Stimulated activated CD4-positive, alpha-beta T cell treated with anti-CD3 and anti-CD28 coated beads, TNF-alpha, amount 100 ng/mL, for 1 hour (primary cell): ENCODE measurements around the gene ATP8B2.
"Not testable (repeated sequence)": the region's sequence is repeated elsewhere in the genome, so short reads cannot be mapped to it uniquely, and the experiment has no call there.

Source experiments
- DNase-seq, 3 donors: peaks; one replicate each; pipeline ENCODE4 v3.0.0-alpha.2; 2020; ENCODE audit warnings: low read depth in 3 of 3, low spot score in 1 of 3

ATP8B2 gene, protein sequence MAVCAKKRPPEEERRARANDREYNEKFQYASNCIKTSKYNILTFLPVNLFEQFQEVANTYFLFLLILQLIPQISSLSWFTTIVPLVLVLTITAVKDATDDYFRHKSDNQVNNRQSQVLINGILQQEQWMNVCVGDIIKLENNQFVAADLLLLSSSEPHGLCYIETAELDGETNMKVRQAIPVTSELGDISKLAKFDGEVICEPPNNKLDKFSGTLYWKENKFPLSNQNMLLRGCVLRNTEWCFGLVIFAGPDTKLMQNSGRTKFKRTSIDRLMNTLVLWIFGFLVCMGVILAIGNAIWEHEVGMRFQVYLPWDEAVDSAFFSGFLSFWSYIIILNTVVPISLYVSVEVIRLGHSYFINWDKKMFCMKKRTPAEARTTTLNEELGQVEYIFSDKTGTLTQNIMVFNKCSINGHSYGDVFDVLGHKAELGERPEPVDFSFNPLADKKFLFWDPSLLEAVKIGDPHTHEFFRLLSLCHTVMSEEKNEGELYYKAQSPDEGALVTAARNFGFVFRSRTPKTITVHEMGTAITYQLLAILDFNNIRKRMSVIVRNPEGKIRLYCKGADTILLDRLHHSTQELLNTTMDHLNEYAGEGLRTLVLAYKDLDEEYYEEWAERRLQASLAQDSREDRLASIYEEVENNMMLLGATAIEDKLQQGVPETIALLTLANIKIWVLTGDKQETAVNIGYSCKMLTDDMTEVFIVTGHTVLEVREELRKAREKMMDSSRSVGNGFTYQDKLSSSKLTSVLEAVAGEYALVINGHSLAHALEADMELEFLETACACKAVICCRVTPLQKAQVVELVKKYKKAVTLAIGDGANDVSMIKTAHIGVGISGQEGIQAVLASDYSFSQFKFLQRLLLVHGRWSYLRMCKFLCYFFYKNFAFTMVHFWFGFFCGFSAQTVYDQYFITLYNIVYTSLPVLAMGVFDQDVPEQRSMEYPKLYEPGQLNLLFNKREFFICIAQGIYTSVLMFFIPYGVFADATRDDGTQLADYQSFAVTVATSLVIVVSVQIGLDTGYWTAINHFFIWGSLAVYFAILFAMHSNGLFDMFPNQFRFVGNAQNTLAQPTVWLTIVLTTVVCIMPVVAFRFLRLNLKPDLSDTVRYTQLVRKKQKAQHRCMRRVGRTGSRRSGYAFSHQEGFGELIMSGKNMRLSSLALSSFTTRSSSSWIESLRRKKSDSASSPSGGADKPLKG

DNA sequence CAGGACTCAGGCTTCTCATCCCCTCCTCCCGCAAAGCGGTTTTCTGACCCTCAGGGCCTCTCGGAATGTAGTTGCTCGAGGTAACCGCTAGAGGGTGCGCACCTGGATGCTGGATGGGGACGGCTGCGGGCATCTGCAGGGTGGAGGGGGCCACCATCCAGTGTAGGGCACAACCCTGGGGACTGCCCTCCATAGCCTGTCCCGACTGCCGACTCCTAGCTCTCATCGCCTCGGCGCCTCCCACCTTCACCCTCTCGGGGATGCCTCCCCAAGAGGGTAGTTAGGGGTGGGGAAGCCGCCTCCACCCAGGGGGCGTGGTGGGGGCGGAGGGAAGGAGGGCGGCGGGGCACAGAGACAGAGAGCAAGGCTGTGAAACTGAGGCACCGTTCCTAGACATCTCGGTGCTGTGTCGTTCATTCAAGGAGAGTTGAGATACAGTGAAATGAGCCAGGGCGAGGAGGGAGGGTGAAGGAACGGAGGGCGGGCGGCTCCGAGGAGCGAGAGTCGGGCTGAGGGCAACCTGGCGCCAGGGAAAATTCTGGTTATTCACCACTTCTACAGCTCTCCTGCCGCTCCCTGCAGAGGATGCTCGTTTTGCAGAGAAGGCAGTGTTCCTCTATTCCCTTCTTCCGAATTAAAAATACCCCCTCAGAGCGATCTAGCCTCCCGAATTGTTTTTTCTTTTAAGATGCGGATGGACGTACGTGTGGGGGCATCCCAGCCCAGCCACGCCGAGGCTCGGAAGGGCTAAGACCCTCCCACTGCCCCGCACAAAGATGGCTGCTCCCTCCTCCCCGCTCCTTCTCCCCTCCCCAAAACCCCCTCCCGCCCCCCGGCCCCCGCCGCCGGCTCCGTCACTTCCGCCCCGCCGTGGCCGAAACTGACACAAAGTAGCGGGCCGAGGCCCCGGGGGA lies at the start of gene ATP8B2:
Gene ATP8B2, plus strand, starts transcription at position 857 of the 914 bp plus-strand sequence. CDS start 2,617 bp downstream, outside the sequence.
- peak; percentile 56 to 63 (median 60) for DNase-seq

DNA sequence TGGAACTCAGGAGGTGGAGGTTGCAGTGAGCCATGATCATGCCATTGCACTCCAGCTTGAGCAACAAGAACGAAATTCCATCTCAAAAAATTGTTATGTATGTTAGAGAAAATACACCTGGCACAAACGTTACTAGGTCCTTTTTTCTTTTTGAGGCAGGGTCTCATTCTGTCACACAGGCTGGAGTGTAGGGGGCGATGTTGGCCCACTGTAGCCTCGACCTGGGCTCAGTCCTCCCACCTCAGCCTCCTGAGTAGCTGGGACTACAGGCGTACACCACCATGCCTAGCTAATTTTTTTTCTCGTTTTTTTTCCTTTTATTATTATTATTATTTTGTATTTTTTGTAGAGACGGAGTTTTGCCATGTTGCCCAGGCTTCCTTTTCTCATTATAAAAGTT lies 48.5 kb upstream of the ATP8B2 start:
- no peak for DNase-seq

DNA sequence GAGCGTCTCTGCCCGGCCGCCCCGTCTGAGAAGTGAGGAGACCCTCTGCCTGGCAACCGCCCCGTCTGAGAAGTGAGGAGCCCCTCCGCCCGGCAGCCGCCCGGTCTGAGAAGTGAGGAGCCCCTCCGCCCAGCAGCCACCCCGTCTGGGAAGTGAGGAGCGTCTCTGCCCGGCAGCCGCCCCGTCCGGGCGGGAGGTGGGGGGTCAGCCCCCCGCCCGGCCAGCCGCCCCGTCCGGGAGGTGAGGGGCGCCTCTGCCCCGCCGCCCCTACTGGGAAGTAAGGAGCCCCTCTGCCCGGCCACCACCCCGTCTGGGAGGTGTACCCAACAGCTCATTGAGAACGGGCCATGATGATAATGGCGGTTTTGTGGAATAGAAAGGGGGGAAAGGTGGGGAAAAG lies 37.7 kb upstream of the ATP8B2 start:
- not testable (repeated sequence) for DNase-seq

DNA sequence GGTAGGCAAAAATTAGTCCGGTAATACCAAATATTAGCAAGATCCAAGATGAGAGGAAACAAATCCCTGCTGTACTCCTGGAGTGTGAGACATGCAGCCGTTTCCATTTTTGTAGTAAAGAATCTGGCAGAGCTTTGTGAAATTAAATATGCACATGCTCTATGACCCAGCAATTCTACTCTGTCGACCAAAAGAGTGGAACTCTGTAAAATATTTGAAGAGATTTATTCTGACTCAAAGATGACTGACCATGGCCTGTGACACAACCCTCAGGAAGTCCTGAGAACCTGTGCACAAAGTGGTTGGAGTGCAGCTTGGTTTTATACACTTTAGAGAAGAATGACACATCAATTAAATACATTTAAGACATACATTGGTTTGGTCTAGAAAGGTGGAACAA lies 36.7 kb upstream of the ATP8B2 start:
- no peak for DNase-seq

DNA sequence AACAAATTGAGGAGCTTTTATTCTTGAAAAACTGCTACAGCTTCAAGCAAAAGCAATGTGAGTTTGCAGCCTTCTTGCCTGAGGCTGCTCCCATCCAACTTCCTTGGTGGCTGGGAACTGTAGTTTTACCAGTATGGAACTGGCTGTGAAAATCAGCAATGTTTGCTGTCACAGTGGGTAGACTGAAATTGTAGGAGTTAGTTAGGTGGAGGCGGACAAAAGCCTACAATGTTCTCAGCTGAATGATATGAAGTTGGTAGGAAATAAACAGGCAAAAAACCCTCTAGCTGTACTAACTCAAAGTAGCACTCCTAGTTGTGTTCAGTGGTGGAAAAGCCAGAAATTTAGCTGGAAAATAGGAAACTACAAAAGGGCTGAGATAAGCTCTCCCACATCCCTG lies 34.4 kb upstream of the ATP8B2 start:
- no peak for DNase-seq

DNA sequence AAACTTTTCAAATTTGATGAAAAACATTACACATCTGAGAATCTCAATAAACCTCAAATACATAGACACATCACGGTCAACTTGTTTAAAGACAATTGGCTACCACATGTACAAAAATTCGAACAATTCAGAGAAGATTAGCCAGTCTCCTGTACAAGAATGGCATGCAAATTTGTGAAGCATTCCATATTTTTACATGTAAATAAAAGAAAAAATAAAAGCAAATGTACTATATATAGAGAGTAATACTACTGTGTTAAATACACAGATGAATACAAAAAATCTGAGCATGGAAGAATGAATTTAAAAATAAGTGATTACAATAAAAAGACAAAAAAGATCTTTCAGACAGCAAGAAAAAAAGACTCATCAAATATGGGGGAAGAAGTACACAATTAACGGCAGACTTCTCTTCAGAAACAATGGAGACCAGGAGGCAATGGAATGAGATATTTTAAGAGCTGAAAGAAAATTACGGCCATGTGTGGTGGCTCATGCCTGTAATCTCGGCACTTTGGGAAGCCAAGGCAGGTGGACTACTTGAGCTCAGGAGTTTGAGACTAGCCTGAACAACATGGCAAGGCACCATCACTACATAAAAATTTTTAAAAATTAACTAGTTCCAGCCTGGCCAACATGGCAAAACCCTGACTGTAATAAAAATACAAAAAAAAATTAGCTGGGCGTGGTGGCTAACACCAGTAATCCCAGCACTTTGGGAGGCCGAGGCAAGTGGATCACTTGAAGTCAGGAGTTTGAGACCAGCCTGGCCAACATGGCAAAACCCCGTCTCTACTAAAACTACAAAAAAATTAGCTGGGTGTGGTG lies 29.7 kb upstream of the ATP8B2 start:
- DNase-seq: no peak

DNA sequence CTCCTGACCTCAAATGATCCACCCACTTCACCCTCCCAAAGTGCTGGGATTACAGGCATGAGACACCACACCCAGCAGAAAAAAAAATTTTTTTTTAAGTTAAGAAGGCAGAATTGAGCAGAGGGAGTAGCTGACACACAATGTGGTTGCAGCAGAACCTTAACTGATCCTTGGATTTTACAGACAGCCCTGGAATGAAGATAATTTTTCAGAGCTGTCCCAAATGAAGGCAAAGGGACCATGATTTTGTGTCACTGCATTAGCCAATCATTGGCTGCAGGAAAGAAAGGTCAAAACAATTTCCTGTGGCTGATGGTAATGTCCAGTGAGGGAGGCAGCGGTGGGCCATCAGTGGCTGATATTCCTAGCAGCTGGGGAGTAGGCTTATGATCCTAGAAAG lies 23.7 kb upstream of the ATP8B2 start:
- no peak for DNase-seq

DNA sequence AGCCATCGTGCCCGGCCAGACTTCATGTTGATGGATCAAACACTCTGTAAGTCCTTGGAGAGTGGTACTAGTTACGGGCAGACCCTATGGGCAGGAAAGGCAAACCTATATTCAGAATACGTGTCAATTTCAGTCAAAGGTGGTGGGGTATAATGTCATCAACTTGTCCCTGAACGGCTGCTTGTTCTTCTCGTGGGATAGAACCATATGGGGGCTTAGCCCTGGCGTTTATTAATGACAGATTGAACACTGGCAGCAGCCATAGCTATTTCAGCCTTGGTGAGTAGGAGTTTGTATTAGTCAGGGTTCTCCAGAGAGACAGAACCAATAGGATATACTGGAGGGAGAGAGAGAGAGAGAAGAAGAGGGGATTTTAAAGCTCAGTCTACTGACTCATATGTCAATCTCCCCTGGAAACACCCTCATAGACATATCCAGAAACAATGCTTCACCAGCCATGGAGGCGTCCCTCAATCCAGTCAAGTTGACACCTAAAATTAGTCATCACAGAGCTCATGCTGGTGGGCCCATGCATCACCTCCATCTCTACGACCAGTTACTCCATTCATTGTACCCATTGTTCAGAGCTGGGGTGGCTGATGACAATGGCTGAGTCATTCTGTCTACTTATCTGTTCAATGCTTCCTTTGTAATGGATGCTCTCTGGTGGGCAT lies 20.5 kb upstream of the ATP8B2 start:
- DNase-seq: peak in 1 of 3 donors; percentile 6

DNA sequence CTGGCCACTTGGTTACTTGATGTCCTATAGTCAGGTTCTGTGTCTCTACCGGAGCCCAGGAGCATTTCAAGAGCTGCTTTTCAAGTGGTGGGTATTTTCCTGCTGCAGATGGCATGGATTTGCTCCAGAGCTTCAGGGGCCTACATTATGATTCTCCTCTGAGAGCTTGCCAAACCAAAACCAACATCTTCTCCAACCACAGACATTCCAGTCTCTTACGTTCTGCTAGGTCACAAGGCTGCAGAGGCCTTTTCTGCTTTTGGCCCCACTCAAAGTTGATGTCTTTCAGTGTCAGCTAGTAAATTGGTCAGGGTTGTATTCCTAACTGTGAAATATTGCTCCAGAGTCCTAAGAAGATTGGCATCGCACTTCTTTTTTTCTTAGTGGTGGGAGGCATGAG lies 19.2 kb upstream of the ATP8B2 start:
- DNase-seq: no peak

DNA sequence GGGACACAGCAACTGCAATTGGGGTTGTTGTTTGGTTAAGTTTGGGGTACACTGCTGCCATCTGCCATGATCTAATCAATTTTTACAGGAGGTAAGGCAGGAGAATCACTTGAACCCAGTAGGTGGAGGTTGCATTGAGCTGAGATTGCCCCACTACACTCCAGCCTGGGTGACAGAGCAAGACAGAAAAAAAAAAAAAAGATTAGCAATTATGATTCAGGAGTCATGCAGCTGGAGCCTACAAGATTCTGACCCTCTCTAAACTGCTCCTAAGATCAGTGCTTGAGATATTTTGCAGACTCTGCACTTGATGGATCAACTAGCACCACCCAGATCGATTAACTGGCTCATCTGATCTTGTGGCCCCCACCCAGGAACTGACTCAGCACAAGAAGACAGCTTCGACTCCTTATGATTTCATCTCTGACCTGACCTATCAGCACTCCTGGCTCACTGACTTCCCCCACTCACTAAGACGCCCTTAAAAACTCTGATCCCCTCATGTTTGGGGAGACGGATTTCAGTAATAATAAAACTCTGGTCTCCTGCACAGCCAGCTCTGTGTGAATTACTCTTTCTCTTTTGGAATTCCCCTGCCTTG lies 17.6 kb upstream of the ATP8B2 start:
- DNase-seq: not testable (repeated sequence)

DNA sequence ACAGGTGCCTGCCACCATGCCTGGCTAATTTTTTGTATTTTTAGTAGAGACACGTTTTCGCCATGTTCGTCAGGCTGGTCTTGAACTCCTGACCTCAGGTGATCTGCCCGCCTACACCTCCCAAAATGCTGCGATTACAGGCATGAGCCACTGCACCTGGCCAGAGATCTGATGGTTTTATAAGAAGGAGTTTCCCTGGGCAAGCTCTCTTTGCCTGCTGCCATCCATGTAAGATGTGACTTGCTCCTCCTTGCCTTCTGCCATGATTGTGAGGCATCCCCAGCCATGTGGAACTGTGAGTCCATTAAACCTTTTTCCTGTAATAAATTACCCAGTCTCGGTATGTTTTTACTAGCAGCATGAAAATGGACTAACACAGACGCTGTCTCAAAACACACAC lies 16.2 kb upstream of the ATP8B2 start:
- not testable (repeated sequence) for DNase-seq

DNA sequence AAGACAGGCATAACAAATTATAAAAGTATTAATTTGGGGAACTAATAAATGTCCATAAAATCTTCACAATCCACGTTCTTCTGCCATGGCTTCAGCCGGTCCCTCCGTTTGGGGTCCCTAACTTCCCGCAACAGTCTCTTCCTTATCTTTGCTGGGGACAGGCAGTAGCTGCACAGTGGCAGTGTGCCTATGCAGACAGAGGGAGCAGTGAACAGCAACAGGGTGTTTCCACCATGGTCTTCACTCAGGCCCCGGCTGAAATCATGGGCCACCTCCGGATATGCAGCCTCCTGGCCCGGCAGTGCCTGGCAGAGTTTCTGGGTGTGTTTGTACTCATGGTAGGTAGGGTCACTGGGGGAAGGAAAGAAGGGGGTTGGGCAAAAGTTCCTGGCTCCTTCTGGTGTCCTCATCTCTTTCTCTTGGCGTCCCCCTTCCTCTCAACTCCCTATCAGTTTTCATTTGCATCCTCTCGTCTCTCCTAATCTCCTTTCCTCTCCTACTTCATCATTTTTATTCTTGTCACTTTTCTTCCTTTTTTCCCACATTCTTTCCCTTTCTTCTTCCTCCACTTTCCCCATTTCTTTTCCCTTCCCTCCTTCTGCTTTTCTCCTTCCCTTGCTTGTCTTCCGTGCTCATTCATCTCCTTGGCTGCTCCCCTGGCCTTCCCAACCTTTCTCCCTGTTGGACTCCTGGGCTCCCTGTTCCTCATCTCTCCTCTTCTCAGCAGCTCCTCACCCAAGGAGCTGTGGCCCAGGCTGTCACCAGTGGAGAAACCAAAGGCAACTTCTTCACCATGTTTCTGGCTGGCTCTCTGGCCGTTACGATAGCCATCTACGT lies 12.9 kb upstream of the ATP8B2 start:
- not testable (repeated sequence) for DNase-seq

DNA sequence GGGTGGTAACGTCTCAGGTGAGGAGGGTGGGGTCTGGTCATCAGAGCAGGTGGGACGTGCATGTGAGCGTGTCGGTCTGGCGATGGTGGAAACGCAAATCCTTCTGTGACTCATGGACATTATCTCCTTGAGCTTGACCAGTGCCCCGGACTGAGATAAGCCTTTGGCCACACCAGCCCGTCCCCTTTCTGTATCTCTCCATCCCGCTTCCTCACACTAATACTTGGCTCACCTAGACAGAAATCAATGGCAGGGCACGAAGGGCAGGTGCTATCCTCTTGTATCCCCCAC lies 12.3 kb upstream of the ATP8B2 start:
- no peak for DNase-seq

DNA sequence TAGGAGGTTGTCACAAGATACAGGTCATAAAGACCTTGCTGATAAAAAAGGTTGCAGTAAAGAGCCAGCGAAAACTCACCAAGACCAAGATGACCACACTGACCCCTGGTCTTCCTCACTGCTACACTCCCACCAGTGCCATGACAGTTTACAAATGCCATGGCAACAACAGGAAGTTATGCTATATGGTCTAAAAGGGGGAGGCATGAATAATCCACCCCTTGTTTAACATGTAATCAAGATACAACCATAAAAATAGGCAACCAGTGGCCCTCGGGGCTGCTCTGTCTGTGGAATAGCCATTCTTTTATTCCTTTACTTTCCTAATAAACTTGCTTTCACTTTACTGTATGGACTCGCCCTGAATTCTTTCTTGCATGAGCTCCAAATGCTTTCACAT lies 11.1 kb upstream of the ATP8B2 start:
- not testable (repeated sequence) for DNase-seq

DNA sequence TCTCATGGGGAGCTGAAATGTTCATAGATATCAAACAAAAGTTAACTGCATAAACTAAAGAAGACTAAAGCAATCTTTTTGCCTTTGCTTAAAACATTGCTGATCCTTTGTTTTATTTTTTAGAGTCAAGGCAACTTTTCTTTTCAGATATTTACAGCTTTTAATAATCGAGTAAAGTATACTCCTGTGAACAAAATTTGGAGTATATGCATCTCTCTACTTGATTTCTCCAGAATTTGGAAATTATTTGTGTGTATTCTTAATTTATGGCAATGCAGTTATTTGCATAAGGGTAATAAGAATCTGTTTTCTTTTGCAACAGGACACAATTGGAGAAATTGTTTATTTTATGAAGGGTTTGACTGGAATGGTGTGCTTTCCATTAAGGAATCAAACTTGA lies 8.6 kb upstream of the ATP8B2 start:
- DNase-seq: no peak

DNA sequence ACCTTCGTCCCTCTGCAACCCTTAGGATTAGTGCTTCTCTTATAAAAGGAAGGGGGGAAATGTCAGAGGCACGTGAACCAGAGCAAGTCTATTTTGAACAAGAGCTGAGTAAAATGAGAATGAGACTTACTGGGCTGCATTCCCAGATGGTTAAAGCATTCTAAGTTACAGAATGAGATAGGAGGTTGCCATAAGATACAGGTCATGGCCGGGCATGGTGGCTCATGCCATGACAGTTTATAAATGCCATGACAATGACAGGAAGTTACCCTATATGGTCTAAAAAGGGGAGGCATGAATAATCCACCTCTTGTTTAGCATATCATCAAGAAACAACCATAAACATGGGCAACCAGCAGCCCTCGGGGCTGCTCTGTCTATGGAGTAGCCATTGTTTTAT lies 6.9 kb upstream of the ATP8B2 start:
- DNase-seq: no peak

DNA sequence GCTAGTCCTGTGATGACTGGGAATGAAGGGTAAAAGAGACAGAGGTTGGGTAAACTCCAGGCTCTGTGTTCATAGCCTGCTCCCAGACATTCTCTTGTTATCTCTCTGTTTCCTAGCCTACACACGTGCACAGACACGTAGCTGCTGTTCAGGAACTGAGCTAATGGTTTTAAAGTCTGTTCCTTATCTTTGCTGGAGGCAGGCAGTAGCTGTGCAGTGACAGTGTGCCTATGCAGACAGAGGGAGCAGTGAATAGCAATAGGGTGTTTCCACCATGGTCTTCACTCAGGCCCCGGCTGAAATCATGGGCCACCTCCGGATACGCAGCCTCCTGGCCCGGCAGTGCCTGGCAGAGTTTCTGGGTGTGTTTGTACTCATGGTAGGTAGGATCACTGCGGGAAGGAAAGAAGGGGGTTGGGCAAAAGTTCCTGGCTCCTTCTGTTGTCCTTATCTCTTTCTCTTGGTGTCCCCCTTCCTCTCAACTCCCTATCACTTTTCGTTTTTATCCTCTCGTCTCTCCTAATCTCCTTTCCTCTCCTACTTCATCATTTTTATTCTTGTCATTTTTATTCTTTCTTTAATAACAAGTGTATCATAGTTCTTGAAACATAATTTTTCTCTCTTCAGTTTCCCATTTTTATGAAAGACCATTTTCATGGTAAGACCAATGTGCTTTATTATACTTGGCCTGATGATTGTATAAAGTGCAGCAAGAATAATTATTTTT lies 4.3 kb upstream of the ATP8B2 start, which contains the start of gene AQP10:
Gene AQP10, plus strand, starts transcription at position 212 of the 727 bp plus-strand sequence. Its CDS starts 63 bp downstream, at position 275.
- DNase-seq: no peak
